ENCODE measurements around the gene RIBC1. TPM values are rescaled to one million over a fixed set of nuclear protein-coding genes. Genes with fewer than 3 reads are reported as not detected.
"Not testable (repeated sequence)": the region's sequence is repeated elsewhere in the genome, so short reads cannot be mapped to it uniquely, and the experiment has no call there.

Gene RIBC1
- total RNA-seq, 2 donors from 2014 or later = 0.66 to 0.72 TPM

DNA sequence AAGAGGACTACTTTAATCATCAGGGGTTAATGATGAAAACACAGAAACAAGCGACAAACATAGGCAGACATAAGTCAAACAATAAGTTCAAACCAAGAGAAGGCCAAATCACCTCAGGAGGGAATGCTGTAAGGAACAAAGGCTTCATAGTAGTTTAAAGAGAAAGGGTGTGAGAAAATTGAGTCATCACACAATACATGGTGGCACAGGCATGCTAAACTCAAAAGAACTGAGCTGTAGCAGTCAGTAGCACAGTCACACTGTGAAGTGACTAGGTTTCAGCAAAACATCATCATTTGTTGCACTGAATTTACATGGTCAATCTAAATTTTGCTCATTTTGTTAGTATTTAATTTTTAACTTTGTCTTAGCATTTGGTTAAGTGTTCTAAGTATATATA is 24.5 kb upstream of the RIBC1 start:
- Histone ChIP-seq H3K9me3 (no peaks in the 10 kb centered on the region), H3K4me3 (no peak overlapping the region), H3K36me3 (peaks cover 17% of the 10 kb centered on the region), H3K9ac (ENCODE audit: low read depth in 2 of 2, low read length in 2 of 2) (no peak overlapping the region), H3K27me3 (no peaks in the 10 kb centered on the region), H3K4me1 (no peaks in the 10 kb centered on the region), H3K27ac (no peak overlapping the region)
- no peak for DNase-seq
- intact Hi-C loops (cut with DNase I) = no loop called here
- TF ChIP-seq, protein P1, sequence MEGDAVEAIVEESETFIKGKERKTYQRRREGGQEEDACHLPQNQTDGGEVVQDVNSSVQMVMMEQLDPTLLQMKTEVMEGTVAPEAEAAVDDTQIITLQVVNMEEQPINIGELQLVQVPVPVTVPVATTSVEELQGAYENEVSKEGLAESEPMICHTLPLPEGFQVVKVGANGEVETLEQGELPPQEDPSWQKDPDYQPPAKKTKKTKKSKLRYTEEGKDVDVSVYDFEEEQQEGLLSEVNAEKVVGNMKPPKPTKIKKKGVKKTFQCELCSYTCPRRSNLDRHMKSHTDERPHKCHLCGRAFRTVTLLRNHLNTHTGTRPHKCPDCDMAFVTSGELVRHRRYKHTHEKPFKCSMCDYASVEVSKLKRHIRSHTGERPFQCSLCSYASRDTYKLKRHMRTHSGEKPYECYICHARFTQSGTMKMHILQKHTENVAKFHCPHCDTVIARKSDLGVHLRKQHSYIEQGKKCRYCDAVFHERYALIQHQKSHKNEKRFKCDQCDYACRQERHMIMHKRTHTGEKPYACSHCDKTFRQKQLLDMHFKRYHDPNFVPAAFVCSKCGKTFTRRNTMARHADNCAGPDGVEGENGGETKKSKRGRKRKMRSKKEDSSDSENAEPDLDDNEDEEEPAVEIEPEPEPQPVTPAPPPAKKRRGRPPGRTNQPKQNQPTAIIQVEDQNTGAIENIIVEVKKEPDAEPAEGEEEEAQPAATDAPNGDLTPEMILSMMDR (IDR thresholded peaks at IDR 0.05) = no peak

DNA sequence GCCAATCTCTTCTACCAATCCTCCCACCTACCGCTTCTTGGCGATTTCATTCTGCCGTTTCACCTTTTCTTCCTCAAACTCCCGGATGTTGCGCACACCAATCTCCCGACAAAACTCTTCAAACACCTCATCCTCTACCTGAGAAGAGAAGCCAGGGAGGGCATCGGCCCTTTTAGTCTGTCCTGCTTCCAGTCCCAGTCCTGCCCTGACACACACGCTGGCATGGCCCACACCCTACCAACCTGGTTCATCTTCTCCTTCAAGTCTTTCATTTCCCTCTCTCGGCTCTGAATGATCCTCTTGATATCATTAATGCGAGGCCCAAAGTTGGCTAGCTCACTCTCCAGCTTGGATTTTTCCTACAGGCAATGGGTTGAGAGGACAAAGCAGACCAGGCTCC is 19.1 kb upstream of the RIBC1 start:
- no peaks in the 10 kb centered on the region for H3K4me1 ChIP-seq
- H3K36me3 ChIP-seq = peaks cover 27% of the 10 kb centered on the region
- no peak overlapping the region for H3K4me3 ChIP-seq
- H3K9me3 ChIP-seq = no peaks in the 10 kb centered on the region
- no peak for DNase-seq
- H3K27ac ChIP-seq = no peak overlapping the region
- H3K9ac ChIP-seq (ENCODE audit: low read depth in 2 of 2, low read length in 2 of 2) = no peak overlapping the region
- TF ChIP-seq, protein P1 (IDR thresholded peaks at IDR 0.05) = no peak
- intact Hi-C loops (cut with DNase I) = no loop called here
- H3K27me3 ChIP-seq = no peaks in the 10 kb centered on the region

DNA sequence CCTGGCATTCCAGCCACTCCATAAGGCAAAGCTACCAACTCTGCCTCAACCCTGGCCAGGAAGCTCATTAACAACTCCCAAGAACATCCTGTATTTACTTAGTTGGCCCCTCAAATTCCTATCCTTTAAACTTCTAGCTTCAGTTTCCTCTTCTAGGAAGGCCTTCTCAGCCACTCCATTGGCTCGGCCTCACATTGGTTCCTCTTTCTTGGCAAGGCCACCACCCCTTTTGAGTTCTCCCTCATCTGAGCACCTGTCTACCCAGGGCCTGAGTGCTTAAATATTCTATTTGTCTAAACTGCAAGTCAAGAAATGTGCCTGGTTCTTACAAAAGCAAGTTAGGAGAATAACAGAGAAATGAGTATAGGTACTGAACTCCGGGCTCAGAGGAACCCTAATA is 10.2 kb upstream of the RIBC1 start:
- no peak overlapping the region for H3K27ac ChIP-seq
- TF ChIP-seq, protein P1 (IDR thresholded peaks at IDR 0.05) = no peak
- no peak overlapping the region for H3K4me3 ChIP-seq
- no peaks in the 10 kb centered on the region for H3K4me1 ChIP-seq
- DNase-seq = no peak
- intact Hi-C loops (cut with DNase I) = no loop called here
- peaks cover 7% of the 10 kb centered on the region for H3K36me3 ChIP-seq
- no peak overlapping the region for H3K9ac ChIP-seq (ENCODE audit: low read depth in 2 of 2, low read length in 2 of 2)
- no peaks in the 10 kb centered on the region for H3K27me3 ChIP-seq
- no peaks in the 10 kb centered on the region for H3K9me3 ChIP-seq

DNA sequence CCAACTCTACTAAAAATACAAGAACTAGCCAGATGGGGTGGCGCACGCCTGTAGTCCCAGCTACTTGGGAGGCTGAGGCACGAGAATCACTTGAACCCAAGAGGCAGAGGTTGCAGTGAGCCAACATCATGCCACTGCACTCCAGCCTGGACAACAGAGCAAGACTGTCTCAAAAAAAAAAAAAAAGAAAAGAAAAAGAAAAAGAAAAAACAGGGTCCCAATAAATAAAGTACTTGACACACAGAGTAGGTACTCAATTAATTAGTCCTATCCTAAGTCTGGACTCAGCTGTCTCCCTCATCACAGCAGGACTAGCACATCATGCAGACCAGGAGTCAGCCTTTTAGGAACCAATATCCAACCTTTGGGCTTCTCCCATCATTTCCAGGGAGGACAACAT is 2.3 kb upstream of the RIBC1 start:
- H3K36me3 ChIP-seq; H3K9ac ChIP-seq (ENCODE audit: low read depth in 2 of 2, low read length in 2 of 2): not testable (repeated sequence)

DNA sequence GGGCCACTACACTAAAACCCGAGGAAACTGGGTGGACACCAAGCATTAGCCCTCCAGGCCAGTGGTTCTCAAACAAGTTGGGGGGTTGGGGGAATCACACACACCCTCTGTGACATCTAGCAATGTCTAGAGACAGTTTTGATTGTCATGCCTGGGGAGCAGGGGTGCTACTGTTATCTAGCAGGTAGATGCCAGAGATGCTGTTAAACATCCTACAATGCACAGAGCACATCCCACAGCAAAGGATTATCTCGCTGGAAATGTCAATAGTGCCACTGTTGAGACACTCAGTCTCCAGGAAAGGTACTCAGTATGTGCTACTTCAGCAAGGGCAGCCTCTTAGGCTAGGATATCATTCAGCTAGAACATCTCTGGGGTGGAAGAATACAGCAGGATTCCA is 1.5 kb upstream of the RIBC1 start:
- no peaks in the 10 kb centered on the region for H3K27me3 ChIP-seq
- H3K4me3 ChIP-seq = peak overlapping the region; percentile 89
- intact Hi-C loops (cut with DNase I) = no loop called here
- H3K9ac ChIP-seq (ENCODE audit: low read depth in 2 of 2, low read length in 2 of 2) = no peak overlapping the region
- H3K27ac ChIP-seq = no peak overlapping the region
- no peak for DNase-seq
- TF ChIP-seq, protein P1 (IDR thresholded peaks at IDR 0.05) = no peak
- peaks cover 11% of the 10 kb centered on the region for H3K4me1 ChIP-seq
- no peaks in the 10 kb centered on the region for H3K9me3 ChIP-seq
- H3K36me3 ChIP-seq = no peaks in the 10 kb centered on the region

More for the DNA sequence above, 2.3 kb upstream of the RIBC1 start:
- intact Hi-C loops (cut with DNase I); H3K9me3 ChIP-seq; H3K4me3 ChIP-seq; DNase-seq; H3K27me3 ChIP-seq; H3K27ac ChIP-seq: not testable (repeated sequence)
- H3K4me1 ChIP-seq = peaks cover 11% of the 10 kb centered on the region

DNA sequence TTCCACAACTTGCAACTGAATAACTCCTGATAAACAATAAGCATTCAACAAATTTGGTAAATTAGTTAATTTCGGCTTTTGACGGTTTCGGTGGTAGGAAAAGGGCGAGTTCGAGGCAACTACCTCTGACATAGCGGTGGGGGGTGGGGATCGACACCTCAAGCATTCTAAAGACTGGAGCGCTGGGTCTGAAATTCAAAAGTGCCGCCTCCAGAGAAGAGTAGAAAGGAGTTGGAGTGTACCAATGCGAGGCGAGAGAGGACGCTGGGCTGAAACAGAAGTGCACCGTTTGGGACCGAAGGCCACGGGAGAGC is 944 bp upstream of the RIBC1 start:
- Histone ChIP-seq H3K9ac (ENCODE audit: low read depth in 2 of 2, low read length in 2 of 2) (peak overlapping the region; percentile 75 to 84), H3K4me3 (peak overlapping the region; percentile 89), H3K9me3 (no peaks in the 10 kb centered on the region), H3K36me3 (no peaks in the 10 kb centered on the region), H3K4me1 (peaks cover 11% of the 10 kb centered on the region), H3K27ac (peak overlapping the region; percentile 92), H3K27me3 (no peaks in the 10 kb centered on the region)
- intact Hi-C loops (cut with DNase I) = no loop called here
- TF ChIP-seq, protein P1 (IDR thresholded peaks at IDR 0.05) = no peak
- DNase-seq = no peak
